ENCODE data around the gene PDGFD.

PDGFD gene

DNA sequence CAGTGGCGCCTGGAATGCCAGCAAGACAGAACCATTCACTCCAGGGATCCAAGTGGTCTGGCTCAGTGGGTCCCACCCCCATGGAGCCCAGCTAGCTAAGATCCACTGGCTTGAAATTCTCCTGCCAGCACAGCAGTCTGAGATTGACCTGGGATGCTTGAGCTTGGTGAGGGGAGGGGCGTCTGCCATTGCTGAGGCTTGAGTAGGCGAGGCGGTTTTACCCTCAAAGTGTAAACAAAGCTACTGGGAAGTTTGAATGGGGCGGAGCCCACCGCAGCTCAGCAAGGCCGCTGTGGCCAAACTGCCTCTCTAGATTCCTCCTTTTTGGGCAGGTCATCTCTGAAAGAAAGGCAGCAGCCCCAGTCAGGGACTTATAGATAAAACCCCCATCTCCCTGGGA, 253.2 kb downstream of the PDGFD start:
- H3K36me3 ChIP-seq (ENCODE audit: insufficient read depth, low read length): no peaks in the 10 kb centered on the region
- H3K27me3 ChIP-seq (ENCODE audit: insufficient read depth, low read length): no peaks in the 10 kb centered on the region
- no peaks in the 10 kb centered on the region for H3K4me1 ChIP-seq (ENCODE audit: insufficient read depth, low read length)
- H3K9me3 ChIP-seq (ENCODE audit: low read length): peaks cover 4% of the 10 kb centered on the region
- H3K4me3 ChIP-seq (ENCODE audit: low read length): no peak overlapping the region
- no peak overlapping the region for H2AFZ ChIP-seq (ENCODE audit: low read depth, low read length)

DNA sequence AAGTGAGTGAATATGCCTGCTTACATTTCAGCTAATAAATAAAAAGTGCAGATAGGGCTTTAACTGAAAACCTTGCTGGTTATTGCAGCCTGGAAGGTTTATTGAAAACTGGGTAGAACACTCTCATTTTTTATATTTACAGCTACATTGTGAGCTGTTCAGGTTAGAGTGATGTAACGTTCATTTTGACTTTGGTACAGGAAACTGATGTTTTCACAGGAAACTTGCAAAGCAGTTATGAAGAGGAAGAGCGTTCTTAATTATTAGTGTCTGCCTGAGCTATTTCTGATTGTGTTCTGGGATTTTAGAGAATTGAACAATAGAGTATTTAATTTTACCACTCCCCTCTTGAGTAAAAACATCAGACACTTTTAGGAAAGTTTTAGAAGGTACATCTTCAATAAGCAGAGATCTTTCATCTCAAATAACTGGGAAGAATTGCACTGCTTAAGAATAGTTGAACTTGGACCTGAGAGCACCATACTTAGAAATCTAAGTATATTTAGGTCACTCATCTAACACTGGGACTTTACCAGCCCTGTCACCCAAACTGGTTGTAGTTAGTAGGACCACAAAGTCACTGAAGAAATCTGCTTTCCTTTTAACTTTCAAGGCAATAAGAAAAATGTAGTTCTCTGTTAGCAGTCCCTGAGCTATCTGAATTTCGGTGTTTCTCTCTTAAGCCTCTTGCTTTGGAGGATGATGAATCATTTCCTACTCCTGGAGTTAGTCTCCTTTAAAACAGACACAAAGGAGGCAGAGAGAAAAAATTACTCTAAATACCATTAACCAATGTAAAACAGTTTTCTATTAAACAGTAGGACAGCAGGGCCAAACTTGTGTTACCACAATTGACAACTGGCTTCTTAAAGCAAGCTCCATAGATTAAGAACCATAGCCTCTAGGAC, 256.1 kb downstream of the PDGFD start:
- H3K4me1 ChIP-seq (ENCODE audit: insufficient read depth, low read length): no peaks in the 10 kb centered on the region
- H3K36me3 ChIP-seq (ENCODE audit: insufficient read depth, low read length): no peaks in the 10 kb centered on the region
- no peak overlapping the region for H3K4me3 ChIP-seq (ENCODE audit: low read length)
- H3K27me3 ChIP-seq (ENCODE audit: insufficient read depth, low read length): no peaks in the 10 kb centered on the region
- no peaks in the 10 kb centered on the region for H3K9me3 ChIP-seq (ENCODE audit: low read length)
- no peak overlapping the region for H2AFZ ChIP-seq (ENCODE audit: low read depth, low read length)

DNA sequence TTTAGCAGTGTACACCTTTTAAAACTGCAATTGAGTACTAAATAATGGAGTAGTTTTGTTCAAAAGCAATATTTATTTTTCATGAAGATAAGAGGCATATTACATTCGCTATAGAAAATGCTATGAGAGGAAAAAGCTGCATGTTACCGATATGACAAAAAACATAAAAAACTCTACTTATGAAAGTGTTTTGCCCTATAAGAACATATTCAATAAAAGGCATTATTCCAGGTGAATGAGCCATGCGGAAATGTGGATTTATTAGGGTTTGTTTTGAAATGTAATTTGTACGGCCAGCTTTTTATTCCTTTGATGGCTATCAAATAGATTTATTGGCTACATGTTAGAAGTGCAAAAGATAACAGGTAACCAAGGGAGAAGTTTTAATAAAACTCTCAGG, 256.8 kb downstream of the PDGFD start:
- Histone ChIP-seq H3K4me1 (ENCODE audit: insufficient read depth, low read length) (no peaks in the 10 kb centered on the region), H3K27me3 (ENCODE audit: insufficient read depth, low read length) (no peaks in the 10 kb centered on the region), H2AFZ (ENCODE audit: low read depth, low read length) (no peak overlapping the region), H3K36me3 (ENCODE audit: insufficient read depth, low read length) (no peaks in the 10 kb centered on the region), H3K4me3 (ENCODE audit: low read length) (no peak overlapping the region), H3K9me3 (ENCODE audit: low read length) (no peaks in the 10 kb centered on the region)

DNA sequence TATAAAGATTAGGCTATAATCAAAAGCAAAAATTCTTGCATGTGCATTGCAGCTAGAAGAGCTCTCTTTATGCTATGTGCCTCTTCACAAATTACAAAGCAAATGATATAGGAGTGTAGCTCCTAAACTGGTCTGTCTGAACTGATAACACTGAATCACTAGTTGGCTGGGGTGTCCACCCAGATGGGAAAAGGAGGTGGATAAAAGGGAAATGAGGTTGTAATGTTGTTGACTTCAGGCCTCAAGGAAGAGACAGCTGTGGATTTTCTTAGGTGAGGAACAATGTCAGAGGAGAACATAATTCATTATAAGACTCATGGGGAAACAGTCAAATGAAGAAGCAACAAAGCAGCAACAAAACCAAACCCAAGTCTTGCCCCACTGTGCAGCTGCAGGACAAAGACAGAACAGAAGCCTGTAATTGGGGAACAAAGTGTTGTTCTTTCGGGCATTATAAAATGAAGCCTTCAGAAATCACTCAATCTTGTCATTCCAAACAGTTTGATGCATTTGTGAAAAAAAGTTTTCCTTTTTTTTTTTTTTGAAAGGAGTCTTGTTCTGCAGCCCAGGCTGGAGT, 257.6 kb downstream of the PDGFD start:
- H3K4me1 ChIP-seq (ENCODE audit: insufficient read depth, low read length): no peaks in the 10 kb centered on the region
- H3K9me3 ChIP-seq (ENCODE audit: low read length): no peaks in the 10 kb centered on the region
- no peak overlapping the region for H3K4me3 ChIP-seq (ENCODE audit: low read length)
- H3K36me3 ChIP-seq (ENCODE audit: insufficient read depth, low read length): no peaks in the 10 kb centered on the region
- no peaks in the 10 kb centered on the region for H3K27me3 ChIP-seq (ENCODE audit: insufficient read depth, low read length)
- no peak overlapping the region for H2AFZ ChIP-seq (ENCODE audit: low read depth, low read length)

DNA sequence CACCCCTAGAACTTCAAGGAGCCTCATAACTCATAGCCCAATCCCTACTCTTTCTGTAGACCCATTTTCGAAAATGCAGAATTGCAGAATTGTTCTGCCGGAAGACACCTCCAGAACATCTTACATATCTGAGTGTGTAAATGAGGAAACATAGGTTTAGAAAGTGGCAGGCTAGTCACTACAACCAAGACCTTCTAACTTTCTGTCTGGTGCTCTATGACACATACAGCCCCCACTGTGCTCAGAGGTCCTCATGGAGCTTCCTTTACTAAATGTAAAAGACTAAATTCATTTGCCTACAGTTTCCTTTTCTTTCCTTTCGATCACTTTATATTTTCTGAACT, 259.7 kb downstream of the PDGFD start:
- no peak overlapping the region for H2AFZ ChIP-seq (ENCODE audit: low read depth, low read length)
- H3K4me1 ChIP-seq (ENCODE audit: insufficient read depth, low read length): no peaks in the 10 kb centered on the region
- H3K27me3 ChIP-seq (ENCODE audit: insufficient read depth, low read length): no peaks in the 10 kb centered on the region
- H3K9me3 ChIP-seq (ENCODE audit: low read length): no peaks in the 10 kb centered on the region
- no peak overlapping the region for H3K4me3 ChIP-seq (ENCODE audit: low read length)
- no peaks in the 10 kb centered on the region for H3K36me3 ChIP-seq (ENCODE audit: insufficient read depth, low read length)

DNA sequence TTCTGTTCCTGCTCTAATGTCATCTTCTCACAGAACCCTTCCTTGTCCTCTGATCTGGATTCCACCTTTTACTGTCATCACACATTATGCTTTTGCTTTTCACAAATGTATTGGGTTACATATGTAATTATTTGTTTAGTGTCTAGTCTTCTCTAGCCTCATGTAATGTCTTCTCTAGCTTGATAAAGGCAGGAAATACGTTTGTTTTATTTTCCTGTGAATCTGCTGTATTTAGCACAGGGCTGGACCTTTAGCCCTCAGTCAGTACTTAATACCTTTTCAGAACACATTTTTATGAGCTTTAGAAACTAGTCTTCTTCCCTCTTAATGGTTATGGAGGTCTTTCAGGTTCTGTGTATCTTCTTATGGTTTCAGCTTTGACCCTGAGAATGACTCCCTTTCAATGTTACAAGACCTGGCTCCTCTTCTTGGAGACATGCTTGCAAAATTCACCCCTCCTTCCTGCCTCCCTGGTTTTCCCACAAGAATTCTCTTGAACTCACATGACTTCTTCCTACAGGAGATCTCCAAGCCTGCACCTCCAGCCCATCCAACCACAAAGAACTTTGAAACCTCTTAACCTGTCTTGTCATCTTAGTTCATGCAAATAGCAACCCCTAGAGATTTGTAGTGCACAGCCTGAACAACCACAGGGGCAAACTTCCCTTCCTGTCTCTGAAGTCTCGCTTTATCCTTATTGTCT, 260.2 kb downstream of the PDGFD start:
- Histone ChIP-seq H2AFZ (ENCODE audit: low read depth, low read length) (no peak overlapping the region), H3K27me3 (ENCODE audit: insufficient read depth, low read length) (no peaks in the 10 kb centered on the region), H3K36me3 (ENCODE audit: insufficient read depth, low read length) (no peaks in the 10 kb centered on the region), H3K4me3 (ENCODE audit: low read length) (no peak overlapping the region), H3K9me3 (ENCODE audit: low read length) (no peaks in the 10 kb centered on the region), H3K4me1 (ENCODE audit: insufficient read depth, low read length) (no peaks in the 10 kb centered on the region)

DNA sequence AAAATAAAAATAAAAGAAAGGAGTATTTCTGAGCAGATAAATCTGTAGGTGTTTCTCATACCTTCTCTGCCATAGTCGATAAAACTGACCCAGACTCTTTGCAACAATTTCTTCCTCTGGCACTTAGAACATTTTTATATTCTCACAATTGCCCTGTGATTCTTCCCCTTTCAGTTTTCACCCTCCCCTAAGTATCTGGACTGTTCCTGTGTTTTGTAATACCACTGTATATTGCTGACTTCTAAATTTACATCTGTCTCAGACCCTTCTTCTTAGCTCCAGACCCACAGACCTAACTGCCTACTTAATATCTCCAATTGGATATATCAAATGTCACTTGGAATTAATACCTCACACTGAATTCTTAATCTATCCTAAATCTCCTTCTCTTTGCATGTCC, 261.0 kb downstream of the PDGFD start:
- Histone ChIP-seq H2AFZ (ENCODE audit: low read depth, low read length) (no peak overlapping the region), H3K4me3 (ENCODE audit: low read length) (no peak overlapping the region), H3K4me1 (ENCODE audit: insufficient read depth, low read length) (no peaks in the 10 kb centered on the region), H3K9me3 (ENCODE audit: low read length) (no peaks in the 10 kb centered on the region), H3K36me3 (ENCODE audit: insufficient read depth, low read length) (no peaks in the 10 kb centered on the region), H3K27me3 (ENCODE audit: insufficient read depth, low read length) (no peaks in the 10 kb centered on the region)

DNA sequence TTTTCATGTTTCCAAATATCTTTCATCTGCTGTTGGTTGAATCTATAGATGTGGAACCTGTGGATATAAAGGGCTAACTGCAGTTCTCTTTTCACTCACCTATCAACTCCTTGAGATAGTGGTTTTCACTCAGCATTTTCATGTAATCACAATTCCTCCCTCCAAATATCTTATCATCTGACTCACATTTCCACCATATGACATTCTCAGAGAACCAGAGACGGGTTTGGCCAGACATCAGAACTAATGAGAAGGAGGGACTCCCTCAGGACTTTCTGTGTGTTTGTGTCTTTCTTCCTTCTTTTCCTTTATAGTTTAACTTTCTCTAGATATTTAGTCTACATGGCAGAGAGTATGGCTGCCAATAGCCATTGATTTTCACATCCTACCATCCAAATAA, 262.3 kb downstream of the PDGFD start:
- Histone ChIP-seq H3K27me3 (ENCODE audit: insufficient read depth, low read length) (no peaks in the 10 kb centered on the region), H3K4me3 (ENCODE audit: low read length) (no peak overlapping the region), H2AFZ (ENCODE audit: low read depth, low read length) (no peak overlapping the region), H3K9me3 (ENCODE audit: low read length) (no peaks in the 10 kb centered on the region), H3K36me3 (ENCODE audit: insufficient read depth, low read length) (no peaks in the 10 kb centered on the region), H3K4me1 (ENCODE audit: insufficient read depth, low read length) (no peaks in the 10 kb centered on the region)

DNA sequence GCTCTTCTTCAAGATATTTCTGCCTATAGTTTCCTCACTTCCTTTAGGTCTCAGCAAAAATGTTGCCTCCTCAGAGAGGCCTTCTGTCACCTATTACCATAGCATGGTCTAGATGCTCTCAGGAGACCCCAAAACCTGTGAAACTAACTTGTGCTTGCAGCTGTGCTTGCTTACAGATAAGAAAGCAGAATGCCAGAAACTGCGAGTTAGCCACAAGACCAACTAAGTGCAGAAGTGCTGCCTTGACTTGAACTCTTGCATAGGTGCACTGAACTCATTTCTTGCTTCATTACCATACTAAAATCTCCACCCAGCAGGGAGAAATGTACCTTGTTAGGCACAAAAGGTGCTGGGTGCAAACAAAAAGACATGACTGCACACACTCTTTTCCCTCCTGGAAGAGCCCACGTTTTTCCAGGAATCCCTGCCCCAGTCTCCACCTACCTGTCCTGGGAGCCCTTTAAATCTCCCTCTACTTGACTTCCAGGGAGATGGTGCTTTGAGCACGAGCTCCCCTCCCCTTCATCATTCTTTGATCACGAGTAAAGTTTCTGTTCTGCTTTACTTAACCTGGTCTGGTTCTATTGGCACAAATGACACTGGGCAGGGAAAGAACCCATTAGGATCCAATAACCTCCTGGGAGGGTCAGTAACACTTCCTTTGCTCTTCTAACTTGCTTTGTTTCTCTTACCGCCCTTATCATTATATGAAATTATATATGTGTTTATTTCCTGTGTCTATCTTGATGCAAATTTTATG, 265.2 kb downstream of the PDGFD start:
- no peaks in the 10 kb centered on the region for H3K4me1 ChIP-seq (ENCODE audit: insufficient read depth, low read length)
- no peak overlapping the region for H3K4me3 ChIP-seq (ENCODE audit: low read length)
- H3K27me3 ChIP-seq (ENCODE audit: insufficient read depth, low read length): no peaks in the 10 kb centered on the region
- H3K36me3 ChIP-seq (ENCODE audit: insufficient read depth, low read length): no peaks in the 10 kb centered on the region
- no peaks in the 10 kb centered on the region for H3K9me3 ChIP-seq (ENCODE audit: low read length)
- no peak overlapping the region for H2AFZ ChIP-seq (ENCODE audit: low read depth, low read length)

DNA sequence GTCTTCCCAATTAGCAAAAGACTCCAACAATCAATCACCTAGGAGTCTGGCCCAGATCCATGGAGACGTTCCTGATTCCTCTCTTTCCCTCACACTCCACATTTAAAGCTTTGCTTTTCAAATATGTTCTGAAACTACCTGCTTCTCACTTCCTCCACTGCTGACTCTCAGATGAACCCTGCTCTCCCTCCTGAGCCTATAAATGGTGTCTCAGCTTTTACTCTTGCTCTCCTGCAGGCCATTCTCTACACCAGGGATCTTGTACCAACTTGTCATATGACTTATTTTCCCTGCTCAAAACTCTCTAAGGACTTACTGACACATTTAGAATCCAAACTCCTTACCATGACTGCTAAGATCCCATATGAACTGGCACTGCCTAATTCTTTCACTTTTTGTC, 265.9 kb downstream of the PDGFD start:
- no peak overlapping the region for H2AFZ ChIP-seq (ENCODE audit: low read depth, low read length)
- peaks cover 1% of the 10 kb centered on the region for H3K4me1 ChIP-seq (ENCODE audit: insufficient read depth, low read length)
- H3K27me3 ChIP-seq (ENCODE audit: insufficient read depth, low read length): no peaks in the 10 kb centered on the region
- H3K9me3 ChIP-seq (ENCODE audit: low read length): no peaks in the 10 kb centered on the region
- H3K4me3 ChIP-seq (ENCODE audit: low read length): no peak overlapping the region
- H3K36me3 ChIP-seq (ENCODE audit: insufficient read depth, low read length): no peaks in the 10 kb centered on the region

DNA sequence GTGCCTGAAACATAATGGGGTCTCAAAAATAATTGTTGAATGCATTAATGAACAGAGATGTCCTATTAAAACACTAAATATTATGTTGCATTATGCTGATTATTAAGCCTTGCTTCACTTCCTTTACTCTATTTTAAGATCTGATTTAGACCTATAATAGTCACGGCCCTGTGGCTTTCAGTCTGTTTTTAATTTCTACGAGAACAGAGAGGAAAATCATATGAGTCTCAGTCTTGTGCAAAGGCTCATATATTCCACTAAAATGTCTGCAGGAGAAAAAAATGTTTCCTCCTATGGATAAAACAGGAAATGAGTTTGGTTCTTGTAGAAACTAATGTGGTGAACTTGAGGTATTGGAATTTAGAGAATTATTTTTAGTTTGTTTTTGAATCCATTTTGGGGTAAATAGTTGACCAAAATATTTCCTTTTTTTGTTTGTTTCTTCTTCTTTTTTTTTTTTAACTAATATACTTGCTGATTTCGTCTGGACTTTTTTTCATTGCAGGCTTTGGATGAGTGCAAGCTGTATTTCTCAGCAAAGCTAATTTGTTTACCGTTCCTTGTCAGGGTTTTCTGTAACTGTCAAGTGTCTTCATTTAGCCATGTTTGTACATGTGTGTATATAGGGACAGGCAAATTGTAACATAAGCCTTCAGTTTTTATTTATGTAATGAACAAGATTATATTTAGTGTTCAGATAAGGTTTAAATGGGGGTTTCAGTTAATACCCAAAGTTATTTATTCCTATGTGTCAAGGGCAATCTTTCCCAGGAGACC, 266.6 kb downstream of the PDGFD start:
- Histone ChIP-seq H2AFZ (ENCODE audit: low read depth, low read length) (no peak overlapping the region), H3K4me1 (ENCODE audit: insufficient read depth, low read length) (peaks cover 8% of the 10 kb centered on the region), H3K4me3 (ENCODE audit: low read length) (no peak overlapping the region), H3K9me3 (ENCODE audit: low read length) (no peaks in the 10 kb centered on the region), H3K27me3 (ENCODE audit: insufficient read depth, low read length) (no peaks in the 10 kb centered on the region), H3K36me3 (ENCODE audit: insufficient read depth, low read length) (no peaks in the 10 kb centered on the region)

DNA sequence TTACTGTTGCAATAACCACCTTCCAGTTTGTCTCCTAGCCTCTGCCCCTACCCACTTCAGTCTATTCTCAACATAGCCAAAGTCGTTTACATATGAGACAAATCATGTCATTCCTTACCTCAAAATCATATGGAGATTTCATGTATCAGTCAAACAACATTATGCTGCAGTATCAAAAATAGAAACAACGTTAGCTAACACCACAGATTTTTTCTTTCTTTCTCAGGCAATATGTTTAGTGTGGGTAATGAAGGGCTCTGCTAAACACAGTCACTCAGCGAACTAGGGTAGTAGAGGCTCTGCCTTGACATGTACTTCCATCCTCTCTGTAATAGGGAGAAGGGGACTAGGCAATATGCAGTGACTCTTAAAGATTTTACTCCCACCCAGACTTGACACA, 268.8 kb downstream of the PDGFD start:
- no peaks in the 10 kb centered on the region for H3K9me3 ChIP-seq (ENCODE audit: low read length)
- no peak overlapping the region for H3K4me3 ChIP-seq (ENCODE audit: low read length)
- H3K36me3 ChIP-seq (ENCODE audit: insufficient read depth, low read length): no peaks in the 10 kb centered on the region
- peaks cover 8% of the 10 kb centered on the region for H3K4me1 ChIP-seq (ENCODE audit: insufficient read depth, low read length)
- no peak overlapping the region for H2AFZ ChIP-seq (ENCODE audit: low read depth, low read length)
- no peaks in the 10 kb centered on the region for H3K27me3 ChIP-seq (ENCODE audit: insufficient read depth, low read length)

Measured in neuron (in vitro differentiated cells).